NB4 (cell line): Measurements from ENCODE around the gene DCC.

Experiments used
- DNase-seq: peaks from one replicate; pipeline ENCODE4 v3.0.0; 2010; ENCODE audit warnings: low read depth
- H3K4me3 ChIP-seq: one replicate; pipeline ENCODE4 v1.5.1; 2011; ENCODE audit warnings: mild to moderate bottlenecking, low read depth, low read length, moderate library complexity
- CTCF ChIP-seq: IDR thresholded peaks from one replicate; pipeline ENCODE4 v1.5.1; 2012; ENCODE audit warnings: low read depth, low read length
- MAX ChIP-seq: IDR thresholded peaks from 2 replicates; pipeline ENCODE4 v1.6.1; 2011; ENCODE audit warnings: low read depth, low read length
- MYC ChIP-seq: IDR thresholded peaks from 2 replicates; pipeline ENCODE4 v1.6.1; 2011; ENCODE audit warnings: low read depth, low read length
- POLR2A ChIP-seq: IDR thresholded peaks from 2 replicates; pipeline ENCODE4 v1.6.1; 2011; ENCODE audit warnings: mild to moderate bottlenecking; ENCODE audit not compliant: insufficient read length; ENCODE audit errors: extremely low read depth

The DCC gene

GRCh38 chr18:52426462-52426861 lies 86.5 kb downstream of the DCC start:
- H3K4me3 ChIP-seq: no peak overlapping the region
- DNase-seq: no peak
- TF ChIP-seq MYC: no peak
- no peak for TF ChIP-seq CTCF
- TF ChIP-seq MAX: no peak
- TF ChIP-seq POLR2A: no peak

- no peak for DNase-seq
- TF ChIP-seq MAX: no peak
- no peak for TF ChIP-seq CTCF
- TF ChIP-seq POLR2A: no peak
- no peak for TF ChIP-seq MYC
- no peak overlapping the region for H3K4me3 ChIP-seq
Observed at GRCh38 chr18:52427521-52428175, 87.7 kb downstream of the DCC start.

- DNase-seq: no peak
- H3K4me3 ChIP-seq: no peak overlapping the region
- no peak for TF ChIP-seq CTCF
Observed at GRCh38 chr18:52431683-52432082, 91.7 kb downstream of the DCC start.

GRCh38 chr18:52433797-52434196 lies 93.8 kb downstream of the DCC start:
- TF ChIP-seq POLR2A (no peak), MAX (no peak), MYC (no peak), CTCF (no peak)
- no peak overlapping the region for H3K4me3 ChIP-seq
- no peak for DNase-seq

- DNase-seq: no peak
- H3K4me3 ChIP-seq: no peak overlapping the region
- TF ChIP-seq POLR2A: no peak
- TF ChIP-seq CTCF: no peak
- TF ChIP-seq MYC: no peak
- no peak for TF ChIP-seq MAX
Observed at GRCh38 chr18:52435301-52435700, 95.3 kb downstream of the DCC start.

- H3K4me3 ChIP-seq: no peak overlapping the region
- DNase-seq: no peak
- TF ChIP-seq MYC (no peak), POLR2A (no peak), CTCF (no peak), MAX (no peak)
Observed at GRCh38 chr18:52437161-52437560, 97.2 kb downstream of the DCC start.
